HG03457 (cell line): Measurements from ENCODE around the gene GRID1.

Experiments
- ATAC-seq: cut with Tn5 transposase; IDR thresholded peaks from one replicate; pipeline ENCODE4 v1.9.1; 2021; ENCODE audit warnings: moderate number of reproducible peaks; ENCODE audit not compliant: unreplicated experiment

GRID1 gene

GRCh38 chr10:86355571-86356038 is 11.0 kb downstream of the GRID1 start:
- ATAC-seq = no peak

- no peak for ATAC-seq
Observed at GRCh38 chr10:86354761-86355540, 11.6 kb downstream of the GRID1 start.

- no peak for ATAC-seq
Observed at GRCh38 chr10:86353506-86354485, 12.8 kb downstream of the GRID1 start.

GRCh38 chr10:86350897-86351296 is 15.7 kb downstream of the GRID1 start:
- no peak for ATAC-seq

GRCh38 chr10:86349940-86350630 is 16.5 kb downstream of the GRID1 start:
- no peak for ATAC-seq

- no peak for ATAC-seq
Observed at GRCh38 chr10:86349474-86349873, 17.1 kb downstream of the GRID1 start.

- ATAC-seq = no peak
Observed at GRCh38 chr10:86348321-86349210, 18.0 kb downstream of the GRID1 start.

GRCh38 chr10:86347856-86348255 is 18.7 kb downstream of the GRID1 start:
- no peak for ATAC-seq

GRCh38 chr10:86346799-86347665 is 19.6 kb downstream of the GRID1 start:
- ATAC-seq = no peak

- ATAC-seq = no peak
Observed at GRCh38 chr10:86345859-86346798, 20.5 kb downstream of the GRID1 start.

GRCh38 chr10:86345296-86345858 is 21.2 kb downstream of the GRID1 start:
- ATAC-seq = no peak

GRCh38 chr10:86344714-86345161 is 21.9 kb downstream of the GRID1 start:
- no peak for ATAC-seq

- no peak for ATAC-seq
Observed at GRCh38 chr10:86344281-86344680, 22.3 kb downstream of the GRID1 start.

GRCh38 chr10:86343761-86344160 is 22.8 kb downstream of the GRID1 start:
- no peak for ATAC-seq

GRCh38 chr10:86342111-86342863 is 24.3 kb downstream of the GRID1 start:
- ATAC-seq = no peak

GRCh38 chr10:86341361-86341811 is 25.2 kb downstream of the GRID1 start:
- ATAC-seq = no peak

- no peak for ATAC-seq
Observed at GRCh38 chr10:86340991-86341260, 25.7 kb downstream of the GRID1 start.
